Nucleus accumbens (tissue), 56 donors: Measurements from ENCODE around the gene PGAP1.

ENCODE experiments used
- DNase-seq, 56 donors: peaks; one replicate each; lab custom pipeline; 2025; lab: John Stamatoyannopoulos, UW

The PGAP1 gene, protein sequence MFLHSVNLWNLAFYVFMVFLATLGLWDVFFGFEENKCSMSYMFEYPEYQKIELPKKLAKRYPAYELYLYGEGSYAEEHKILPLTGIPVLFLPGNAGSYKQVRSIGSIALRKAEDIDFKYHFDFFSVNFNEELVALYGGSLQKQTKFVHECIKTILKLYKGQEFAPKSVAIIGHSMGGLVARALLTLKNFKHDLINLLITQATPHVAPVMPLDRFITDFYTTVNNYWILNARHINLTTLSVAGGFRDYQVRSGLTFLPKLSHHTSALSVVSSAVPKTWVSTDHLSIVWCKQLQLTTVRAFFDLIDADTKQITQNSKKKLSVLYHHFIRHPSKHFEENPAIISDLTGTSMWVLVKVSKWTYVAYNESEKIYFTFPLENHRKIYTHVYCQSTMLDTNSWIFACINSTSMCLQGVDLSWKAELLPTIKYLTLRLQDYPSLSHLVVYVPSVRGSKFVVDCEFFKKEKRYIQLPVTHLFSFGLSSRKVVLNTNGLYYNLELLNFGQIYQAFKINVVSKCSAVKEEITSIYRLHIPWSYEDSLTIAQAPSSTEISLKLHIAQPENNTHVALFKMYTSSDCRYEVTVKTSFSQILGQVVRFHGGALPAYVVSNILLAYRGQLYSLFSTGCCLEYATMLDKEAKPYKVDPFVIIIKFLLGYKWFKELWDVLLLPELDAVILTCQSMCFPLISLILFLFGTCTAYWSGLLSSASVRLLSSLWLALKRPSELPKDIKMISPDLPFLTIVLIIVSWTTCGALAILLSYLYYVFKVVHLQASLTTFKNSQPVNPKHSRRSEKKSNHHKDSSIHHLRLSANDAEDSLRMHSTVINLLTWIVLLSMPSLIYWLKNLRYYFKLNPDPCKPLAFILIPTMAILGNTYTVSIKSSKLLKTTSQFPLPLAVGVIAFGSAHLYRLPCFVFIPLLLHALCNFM

DNA sequence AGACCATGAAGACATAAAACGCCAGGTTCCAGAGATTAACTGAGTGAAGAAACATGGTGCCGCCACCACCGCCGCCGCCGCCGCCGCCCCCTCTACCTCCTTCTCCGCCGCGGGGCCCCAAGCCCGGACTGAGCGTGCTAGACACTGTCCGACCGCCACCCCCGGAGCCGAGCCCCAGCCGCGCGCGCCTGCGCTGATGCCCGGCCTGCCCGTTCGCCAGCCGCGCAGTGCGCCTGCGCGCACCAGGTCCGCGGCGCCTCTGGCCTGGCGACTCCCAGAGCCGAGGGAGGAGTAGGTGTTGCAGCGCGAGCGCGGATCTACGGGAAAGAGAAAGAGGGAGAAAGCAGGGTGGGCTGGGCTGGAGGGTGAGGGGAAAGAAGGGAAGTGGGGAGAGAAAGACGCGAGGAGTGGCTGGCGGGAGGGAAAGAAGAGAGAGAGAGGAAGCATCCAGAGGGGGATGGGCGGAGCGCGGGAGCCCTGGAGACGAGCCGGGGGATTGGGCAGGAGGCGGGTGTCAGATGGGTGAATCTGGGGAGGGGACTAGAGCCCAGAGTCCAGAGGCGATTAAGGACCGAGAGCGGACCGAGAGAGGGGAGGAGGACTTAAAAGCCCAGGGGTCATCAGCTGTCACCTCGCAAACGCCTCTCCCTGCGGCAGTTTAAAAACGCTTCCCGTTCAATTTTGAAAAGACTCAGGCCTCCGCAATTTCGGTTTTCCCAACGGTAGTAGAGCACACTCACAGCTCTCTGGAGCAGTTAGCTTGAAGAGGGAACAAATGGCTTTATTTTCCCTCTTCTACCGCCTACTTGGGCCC lies at the start of gene PGAP1:
Gene PGAP1, minus strand, starts transcription at position 146 of the 814 bp plus-strand sequence. Its CDS starts 91 bp downstream, at position 55.
- peak in 55 of 56 donors; percentile 69 to 99 (median 89) for DNase-seq

DNA sequence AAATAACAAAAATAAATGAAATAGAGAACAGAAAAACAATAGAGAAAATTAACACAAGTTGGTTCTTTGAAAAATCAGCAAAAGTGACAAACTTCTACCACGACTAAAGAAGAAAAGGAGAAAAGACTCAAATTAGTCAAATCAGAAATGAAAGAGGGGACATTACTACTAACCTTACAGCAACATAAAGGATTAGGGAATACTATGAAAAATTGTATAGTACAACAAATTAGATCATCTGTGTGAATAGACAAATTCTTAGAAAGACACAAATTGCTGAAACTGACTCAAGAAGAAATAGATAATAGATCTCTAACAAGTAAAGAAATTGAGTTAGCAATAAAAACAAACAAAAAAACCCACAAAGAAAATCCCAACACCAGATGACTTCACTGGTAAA lies 48.5 kb upstream of the PGAP1 start:
- no peak for DNase-seq

DNA sequence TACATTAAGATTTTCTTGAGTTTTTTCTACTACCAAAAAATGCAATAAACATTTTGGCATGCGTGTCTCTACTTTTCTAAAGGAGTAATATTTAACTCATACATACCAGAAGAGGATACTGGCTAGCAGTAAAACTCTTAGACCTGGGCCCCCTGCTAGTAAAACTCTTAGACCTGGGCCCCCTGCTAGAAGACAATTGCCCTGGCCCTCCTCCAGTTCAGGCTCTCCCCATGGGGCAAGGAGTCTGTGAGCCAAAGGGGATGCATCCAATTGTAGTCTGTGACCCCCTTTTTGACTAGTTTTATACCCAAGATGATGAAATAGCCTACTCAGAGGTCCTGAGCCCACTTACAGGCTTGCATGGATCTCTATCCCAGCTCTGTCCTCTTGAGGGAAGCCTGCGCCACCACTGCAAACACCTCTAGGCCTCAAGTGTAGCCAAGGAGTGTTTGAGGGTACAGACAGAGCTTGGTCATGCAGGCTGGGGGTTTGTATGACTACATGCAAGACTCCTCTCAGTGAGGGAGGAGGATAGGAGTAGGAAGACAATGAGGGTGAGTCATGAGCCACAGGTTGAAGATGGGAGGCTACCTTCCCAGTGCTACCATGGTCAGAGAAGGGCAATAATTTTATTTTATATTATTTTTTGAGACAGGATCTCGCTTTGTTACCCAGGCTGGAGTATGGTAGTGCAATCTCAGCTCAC lies 45.2 kb upstream of the PGAP1 start:
- DNase-seq: no peak

DNA sequence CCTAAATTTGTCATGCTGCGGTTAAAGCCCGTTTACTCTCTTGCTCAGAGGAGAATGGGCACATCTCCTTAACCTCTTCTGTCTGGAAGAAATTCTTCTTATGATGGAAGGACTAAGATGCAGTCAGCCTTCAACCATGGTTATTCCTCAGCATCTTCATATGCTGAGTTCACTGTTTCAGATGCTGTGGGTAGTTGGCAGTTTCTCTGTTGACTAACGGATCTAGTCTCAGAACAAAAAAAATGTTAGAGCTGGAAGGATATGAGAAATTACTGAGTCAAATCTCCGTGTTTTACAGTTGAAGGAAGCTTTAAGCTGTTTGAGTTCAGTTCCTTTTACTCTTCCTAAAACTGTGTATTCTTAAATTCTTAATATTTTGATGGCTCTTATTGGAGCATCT lies 43.6 kb upstream of the PGAP1 start:
- no peak for DNase-seq

DNA sequence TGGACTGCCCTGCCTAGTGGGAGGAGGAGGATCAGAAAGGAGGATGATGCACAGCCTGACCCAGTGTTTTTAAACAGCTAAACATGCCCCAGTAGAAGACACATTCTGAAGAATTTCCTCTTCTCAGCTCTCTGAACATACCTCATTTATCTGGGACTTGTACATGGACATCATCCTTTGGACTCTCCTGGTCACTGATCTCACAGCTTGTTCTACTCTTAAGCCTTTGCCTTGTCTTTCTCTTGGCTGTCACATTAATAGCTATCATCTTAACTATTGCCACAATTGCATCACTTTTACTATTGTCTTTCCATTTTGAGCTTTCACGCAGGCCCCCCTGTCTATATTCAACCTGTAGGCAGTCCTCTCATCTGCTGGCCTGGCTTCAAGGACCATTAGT lies 42.0 kb upstream of the PGAP1 start:
- DNase-seq: no peak

DNA sequence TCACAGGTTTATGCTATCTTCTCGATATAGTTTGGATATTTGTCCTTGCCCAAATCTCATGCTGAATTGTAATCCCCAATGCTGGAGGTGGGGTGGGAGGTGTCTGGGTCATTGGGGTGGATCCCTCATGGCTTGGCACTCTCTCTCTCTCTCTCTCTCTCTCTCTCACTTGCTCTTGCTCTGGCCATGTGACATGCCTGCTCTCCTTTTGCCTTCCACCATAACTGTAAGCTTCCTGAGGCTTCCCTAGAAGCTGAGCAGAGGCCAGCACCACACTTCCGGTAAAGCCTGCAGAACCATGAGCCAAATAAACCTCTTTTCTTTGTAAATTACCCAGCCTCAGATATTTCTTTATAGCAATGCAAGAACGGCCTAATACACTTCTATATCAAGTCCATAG lies 41.3 kb upstream of the PGAP1 start:
- no peak for DNase-seq

DNA sequence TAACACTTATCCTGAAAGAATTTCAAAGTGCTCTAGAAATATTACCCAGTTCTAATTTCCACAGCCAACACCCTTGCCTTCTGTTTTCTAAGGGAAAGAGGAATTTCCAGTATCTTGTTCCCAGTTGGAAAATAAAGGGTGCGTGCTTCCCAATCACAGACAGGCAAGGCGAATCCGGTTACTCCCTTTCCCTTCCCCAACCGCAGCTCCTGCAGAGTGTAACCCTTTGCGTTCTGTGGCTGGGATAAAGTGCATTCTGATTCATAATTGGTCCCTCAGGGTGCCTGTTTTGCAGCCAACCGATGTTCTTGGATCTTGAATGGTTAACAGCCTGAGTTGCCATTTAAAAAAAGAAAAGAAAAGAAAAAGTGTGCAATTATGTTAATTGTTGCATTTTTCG lies 40.6 kb upstream of the PGAP1 start:
- DNase-seq: peak in 5 of 56 donors; percentile 3 to 51 (median 15)

DNA sequence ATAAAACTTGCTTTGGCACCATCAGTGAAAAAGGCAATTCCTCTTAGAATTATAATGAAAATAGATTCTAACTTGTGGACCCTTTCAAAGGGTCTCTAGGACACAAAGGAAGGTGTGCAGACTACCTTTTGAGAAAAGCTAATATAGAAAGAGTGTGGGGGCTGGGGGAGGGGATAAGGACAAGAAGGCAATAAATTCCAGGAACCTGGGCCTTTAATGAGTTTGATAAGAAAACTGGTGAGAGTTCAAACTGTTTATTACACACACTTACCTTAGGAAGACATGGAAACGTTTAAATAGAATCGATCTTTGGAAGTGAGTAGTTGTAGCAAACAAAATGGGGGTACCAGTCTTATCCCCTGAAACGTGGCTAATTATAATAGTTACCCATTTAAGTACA lies 39.6 kb upstream of the PGAP1 start:
- DNase-seq: no peak

DNA sequence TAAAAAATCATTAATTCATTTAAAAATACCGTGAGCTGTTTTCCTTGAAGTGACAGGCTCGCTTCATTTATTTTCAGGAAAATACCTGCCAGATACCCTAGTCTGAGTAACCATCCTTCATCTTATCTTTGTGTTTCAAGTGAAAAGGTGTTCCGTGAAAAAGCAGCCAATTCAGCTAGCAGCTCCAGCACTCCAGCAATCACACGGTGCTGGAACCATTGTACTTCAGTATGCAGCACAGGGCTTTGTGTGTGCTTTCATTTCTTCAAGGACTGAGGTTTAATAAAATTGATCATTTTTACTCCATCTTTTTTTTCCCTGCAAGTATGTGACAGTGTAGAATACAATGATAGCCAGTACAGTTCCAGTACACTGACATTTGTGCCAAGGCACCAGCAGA lies 39.1 kb upstream of the PGAP1 start:
- DNase-seq: no peak

DNA sequence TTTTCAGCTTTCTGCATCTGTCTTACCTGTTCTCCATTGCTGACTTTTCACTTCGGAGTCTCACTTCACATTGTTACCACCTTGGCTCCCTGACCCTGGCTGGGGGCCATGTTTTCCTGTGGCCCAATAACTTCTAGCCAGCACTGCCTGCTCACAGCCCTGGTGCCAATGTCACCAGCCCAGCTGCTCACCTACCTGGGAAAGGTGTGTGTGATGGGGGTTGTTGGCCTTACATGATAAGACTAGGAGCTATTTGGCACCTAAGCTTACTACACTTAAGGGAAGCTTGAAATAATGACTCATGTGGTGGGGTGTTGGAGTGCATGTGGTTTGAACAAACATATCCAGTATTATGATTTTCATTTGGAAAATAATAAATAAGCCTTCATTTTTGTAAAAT lies 37.5 kb upstream of the PGAP1 start:
- DNase-seq: no peak

DNA sequence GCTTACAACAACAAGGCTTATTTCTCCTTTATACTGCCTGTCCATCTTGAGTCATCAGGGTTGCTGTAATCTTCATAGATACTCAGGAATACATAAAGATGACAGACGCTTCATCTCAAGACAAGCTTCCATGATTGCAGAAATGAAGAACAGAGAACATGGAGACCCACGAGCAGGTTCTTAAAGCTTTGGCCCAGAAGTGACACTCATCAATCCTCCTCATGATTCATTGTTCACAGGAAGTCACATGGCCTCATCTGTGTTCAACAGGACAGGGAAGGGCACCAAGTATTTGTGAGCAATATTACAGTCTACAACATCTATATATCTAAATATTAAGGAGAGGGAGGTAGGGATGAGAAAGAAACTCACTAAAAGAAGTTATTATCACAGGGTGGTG lies 36.5 kb upstream of the PGAP1 start:
- no peak for DNase-seq

DNA sequence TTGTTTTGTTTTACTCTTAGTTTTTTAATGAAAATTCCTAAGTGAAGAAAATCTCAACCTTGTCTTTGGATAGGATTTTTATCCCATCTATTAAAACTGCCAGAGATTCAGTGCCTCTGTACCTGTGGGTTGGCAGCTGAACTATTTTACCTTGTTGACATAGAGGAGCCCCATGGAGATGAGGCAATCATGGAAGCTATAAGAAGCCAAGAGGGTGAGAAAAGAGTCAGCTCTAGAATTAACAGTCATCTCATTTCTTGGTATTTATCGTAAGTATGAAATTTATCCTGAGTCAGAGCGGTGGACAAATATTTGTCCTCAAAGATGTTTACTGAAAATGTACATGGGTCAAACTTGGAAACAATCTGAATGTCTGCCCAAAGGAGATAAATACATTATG lies 35.8 kb upstream of the PGAP1 start:
- no peak for DNase-seq

DNA sequence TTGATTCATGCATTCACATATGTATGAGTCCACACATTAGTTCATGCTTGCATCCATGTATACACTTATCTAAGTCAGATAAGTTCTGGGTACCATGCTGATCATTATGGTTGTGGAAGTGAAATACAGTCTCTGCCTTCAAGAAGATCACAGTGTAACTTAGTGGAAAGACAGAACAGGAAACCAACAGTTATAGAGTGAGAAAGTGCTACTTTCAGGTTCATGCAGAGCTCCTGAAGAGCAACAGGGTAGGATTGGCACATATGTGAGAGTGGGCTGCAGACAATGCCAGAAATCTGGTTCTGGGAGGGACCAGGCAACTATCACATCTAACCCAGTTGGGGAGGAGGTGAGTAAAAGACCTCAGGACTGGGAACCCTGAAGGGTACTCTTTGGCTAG lies 35.4 kb upstream of the PGAP1 start:
- no peak for DNase-seq

DNA sequence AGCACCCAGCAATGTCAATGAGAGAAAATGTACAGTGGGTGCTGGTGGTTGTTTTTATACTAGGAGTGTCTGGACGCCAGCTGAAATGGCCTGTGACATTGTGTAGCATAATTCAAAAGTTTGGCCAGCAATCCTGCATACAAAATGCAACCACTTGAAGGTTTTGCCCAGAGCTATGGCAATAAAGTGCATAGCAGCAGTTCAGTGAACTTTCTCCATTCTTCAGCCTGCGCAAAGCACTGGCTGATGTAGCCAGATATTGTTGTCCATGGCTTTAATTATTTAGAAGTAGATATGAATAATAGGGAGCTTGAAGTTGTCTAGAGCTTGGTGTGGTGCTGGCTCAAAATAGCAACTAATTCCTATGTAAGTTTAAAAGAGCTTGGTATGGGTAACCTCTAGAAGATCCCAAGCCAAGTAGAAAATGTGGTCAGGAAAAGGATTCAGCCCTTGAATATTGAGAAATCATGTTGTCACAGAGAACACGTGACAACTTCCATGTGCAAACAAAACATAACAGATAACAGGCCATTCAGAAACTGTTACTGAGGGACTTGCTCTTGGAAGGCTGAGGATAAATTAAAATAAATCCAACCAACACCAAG lies 33.3 kb upstream of the PGAP1 start:
- no peak for DNase-seq

DNA sequence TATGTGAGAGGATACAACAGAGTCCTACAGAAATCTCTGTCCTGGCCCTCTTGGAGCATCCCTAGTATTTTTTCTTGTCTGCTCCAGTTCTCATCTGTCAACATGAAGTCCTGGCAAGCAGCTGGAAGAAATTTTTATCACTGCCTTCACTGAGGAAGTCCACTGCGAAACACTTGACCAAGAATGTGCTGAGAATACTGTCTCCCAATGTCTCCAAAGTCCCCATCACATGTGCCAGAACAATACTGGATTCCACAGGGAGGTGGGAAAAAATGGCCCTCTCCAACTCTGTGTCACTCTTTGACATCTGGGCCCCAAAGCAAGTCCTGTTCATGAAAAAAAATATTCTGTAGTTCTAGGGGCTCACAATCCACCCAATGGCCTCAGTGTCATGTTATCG lies 32.8 kb upstream of the PGAP1 start:
- no peak for DNase-seq

DNA sequence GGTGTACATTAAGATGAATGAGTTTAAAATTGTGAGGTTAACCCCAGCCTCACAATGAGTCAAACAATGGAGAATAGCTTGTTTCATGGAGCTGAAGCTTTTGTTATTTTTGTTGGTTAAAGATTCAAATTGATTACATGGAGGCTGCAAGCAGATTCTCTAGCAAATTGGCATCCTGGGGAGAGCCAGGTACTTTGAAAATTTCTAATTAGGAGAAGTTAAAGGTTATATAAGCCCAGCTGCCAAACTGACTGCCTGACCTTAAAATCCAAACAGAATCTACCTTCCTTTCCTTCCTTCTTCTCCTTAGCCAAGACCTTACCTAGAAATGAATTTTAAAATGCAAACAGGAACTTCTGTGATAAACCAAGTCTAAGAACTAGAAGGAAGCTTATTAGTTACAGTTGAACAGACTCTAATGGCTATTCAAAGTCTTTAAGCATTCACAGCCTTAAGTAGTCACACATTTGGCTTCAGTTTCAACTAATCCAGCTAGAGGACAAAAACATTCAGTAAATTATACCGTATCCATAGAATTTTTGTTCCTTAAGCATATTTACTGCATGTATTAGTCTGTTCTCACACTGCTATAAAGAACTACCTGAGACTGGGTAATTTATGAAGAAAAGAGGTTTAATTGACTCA lies 31.5 kb upstream of the PGAP1 start:
- DNase-seq: no peak

DNA sequence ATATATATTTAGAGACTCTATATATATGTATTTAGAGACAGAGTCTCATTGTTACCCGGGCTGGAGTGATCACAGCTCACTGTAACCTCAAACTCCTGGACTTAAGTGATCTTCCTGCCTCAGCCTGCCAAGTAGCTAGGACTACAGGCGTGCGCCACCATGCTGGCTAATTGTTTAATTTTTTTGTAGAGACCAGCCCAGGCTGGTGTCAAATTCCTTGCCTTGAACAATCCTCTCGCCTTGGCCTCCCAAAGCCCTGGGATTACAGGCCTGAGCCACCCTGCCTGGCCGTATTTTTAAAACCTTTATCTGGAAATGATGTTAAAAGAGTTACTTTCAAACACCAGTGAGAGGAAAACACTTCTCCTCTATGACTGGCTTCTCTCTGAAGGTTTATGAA lies 30.9 kb upstream of the PGAP1 start:
- no peak for DNase-seq

DNA sequence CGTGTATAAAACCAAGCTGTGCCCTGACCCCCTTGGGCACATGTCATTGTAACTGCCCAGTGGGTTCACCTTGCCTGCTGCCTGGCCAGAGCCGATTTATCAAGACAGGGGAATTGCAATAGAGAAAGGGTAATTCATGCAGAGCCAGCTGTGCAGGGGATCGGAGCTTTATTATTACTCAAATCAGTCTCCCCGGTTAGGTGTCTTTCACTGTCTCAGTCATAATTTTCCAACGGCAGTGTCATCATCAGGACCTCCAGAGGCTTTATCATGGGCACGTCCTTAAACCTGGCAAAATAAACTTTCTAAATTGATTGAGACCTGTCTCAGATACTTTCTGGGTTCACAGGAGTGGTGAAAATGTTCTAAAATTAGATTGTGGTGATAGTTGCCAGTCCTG lies 29.6 kb upstream of the PGAP1 start:
- DNase-seq: no peak

DNA sequence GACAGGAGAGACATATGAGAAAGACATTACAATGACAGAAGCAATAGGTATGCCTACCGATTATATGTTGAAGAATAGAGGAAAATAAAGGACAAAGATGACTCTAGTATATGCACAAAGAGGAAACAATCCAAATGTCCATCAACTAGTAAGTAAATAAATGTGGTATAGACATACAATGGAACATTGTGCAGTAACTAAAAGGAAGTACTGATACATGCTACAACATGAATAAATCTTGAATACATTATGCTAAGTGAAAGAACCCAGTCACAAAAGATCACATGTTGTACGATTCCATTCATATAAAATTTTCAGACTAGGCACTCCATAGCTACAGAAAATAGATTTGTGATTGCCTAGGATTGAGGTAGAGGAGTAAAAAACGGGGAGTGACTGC lies 28.5 kb upstream of the PGAP1 start:
- no peak for DNase-seq
